ENCODE measurements around the gene ALKBH4.
"Not testable (repeated sequence)": the region's sequence is repeated elsewhere in the genome, so short reads cannot be mapped to it uniquely, and the experiment has no call there.

GRCh38 chr7:102454932-102455331 is 9.7 kb downstream of the ALKBH4 start:
- TF ChIP-seq CTCF, POLR2AphosphoS5 (IDR thresholded peaks at IDR 0.05): not testable (repeated sequence)

Data from suprapubic skin (tissue), 3 donors.